GM10266 (cell line): ENCODE measurements around the gene GPR142.

Experiments used
- DNase-seq: peaks from one replicate; pipeline ENCODE4 v3.0.0; 2012; ENCODE audit errors: extremely low spot score
- TF ChIP-seq, protein P1 (sequence below): IDR thresholded peaks from 2 replicates; pipeline ENCODE4 v1.5.1; 2012; ENCODE audit warnings: mild to moderate bottlenecking, low read depth; ENCODE audit not compliant: control insufficient read depth, insufficient read depth; ENCODE audit errors: missing control alignments

The GPR142 gene

GRCh38 chr17:74407384-74407783 is 40.1 kb downstream of the GPR142 start:
- TF ChIP-seq, protein P1, sequence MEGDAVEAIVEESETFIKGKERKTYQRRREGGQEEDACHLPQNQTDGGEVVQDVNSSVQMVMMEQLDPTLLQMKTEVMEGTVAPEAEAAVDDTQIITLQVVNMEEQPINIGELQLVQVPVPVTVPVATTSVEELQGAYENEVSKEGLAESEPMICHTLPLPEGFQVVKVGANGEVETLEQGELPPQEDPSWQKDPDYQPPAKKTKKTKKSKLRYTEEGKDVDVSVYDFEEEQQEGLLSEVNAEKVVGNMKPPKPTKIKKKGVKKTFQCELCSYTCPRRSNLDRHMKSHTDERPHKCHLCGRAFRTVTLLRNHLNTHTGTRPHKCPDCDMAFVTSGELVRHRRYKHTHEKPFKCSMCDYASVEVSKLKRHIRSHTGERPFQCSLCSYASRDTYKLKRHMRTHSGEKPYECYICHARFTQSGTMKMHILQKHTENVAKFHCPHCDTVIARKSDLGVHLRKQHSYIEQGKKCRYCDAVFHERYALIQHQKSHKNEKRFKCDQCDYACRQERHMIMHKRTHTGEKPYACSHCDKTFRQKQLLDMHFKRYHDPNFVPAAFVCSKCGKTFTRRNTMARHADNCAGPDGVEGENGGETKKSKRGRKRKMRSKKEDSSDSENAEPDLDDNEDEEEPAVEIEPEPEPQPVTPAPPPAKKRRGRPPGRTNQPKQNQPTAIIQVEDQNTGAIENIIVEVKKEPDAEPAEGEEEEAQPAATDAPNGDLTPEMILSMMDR, result no peak
- DNase-seq, result no peak

- DNase-seq, result no peak
- TF ChIP-seq, protein P1, result peak; percentile 45
Measured at GRCh38 chr17:74408262-74408661, 41.0 kb downstream of the GPR142 start.

DNA sequence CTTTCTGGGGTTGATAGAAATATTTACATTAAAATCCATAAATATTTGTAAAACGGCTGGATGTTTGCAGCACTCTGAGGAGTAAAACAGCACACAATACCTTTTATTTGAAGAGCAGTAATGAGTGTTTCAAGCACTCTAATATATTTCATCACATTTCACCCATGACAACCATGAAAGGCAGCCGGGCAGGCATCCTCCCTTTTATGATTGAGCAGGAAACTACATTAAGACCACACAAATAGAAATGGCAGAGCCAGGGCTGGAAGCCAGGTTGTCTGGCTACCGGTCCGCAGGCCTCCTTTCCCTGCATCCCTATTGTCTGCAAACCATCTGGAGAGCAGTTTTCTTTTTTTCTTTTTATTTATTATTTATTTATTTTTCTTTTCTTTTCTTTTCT is 41.5 kb downstream of the GPR142 start:
- TF ChIP-seq, protein P1, result no peak

GRCh38 chr17:74410001-74410443 is 42.7 kb downstream of the GPR142 start:
- no peak for DNase-seq
- TF ChIP-seq, protein P1, result no peak

More for the DNA sequence above, 41.5 kb downstream of the GPR142 start:
- no peak for DNase-seq

- DNase-seq, result no peak
- TF ChIP-seq, protein P1, result no peak
Measured at GRCh38 chr17:74412581-74412980, 45.3 kb downstream of the GPR142 start.

- TF ChIP-seq, protein P1, result no peak
- no peak for DNase-seq
Measured at GRCh38 chr17:74413491-74413890, 46.2 kb downstream of the GPR142 start.

- TF ChIP-seq, protein P1, result no peak
- DNase-seq, result no peak
Measured at GRCh38 chr17:74414510-74414909, 47.2 kb downstream of the GPR142 start.
